Endothelial cell of umbilical vein (primary cell): ENCODE data around the gene HBS1L. TPM values are rescaled to one million over a fixed set of nuclear protein-coding genes. Genes with fewer than 3 reads are reported as not detected.

Source experiments
- BruUV-seq: library from RNA; stranded (reverse); fragments of 400-500 nt; replicated peaks from 2 replicates; lab custom pipeline; 2021; lab: Mats Ljungman, UMichigan
- CTCF ChIA-PET: fragments of 300-600, 350-600 bp; sonication (Branson Sonifier 250); formaldehyde crosslinking; loops from one replicate; lab custom pipeline; 2021; ENCODE audit warnings: antibody characterized with exemption, inconsistent platforms; lab: Charles Lee
- POLR2A ChIA-PET: fragments of 300-600, 350-600 bp; sonication (Branson Sonifier 250); formaldehyde crosslinking; loops from one replicate; lab custom pipeline; 2021; ENCODE audit warnings: antibody characterized with exemption, inconsistent platforms; lab: Charles Lee
- DNase-seq: peaks from one replicate; pipeline ENCODE4 v3.0.0-alpha.2; 2011; ENCODE audit warnings: low read depth, low spot score
- FAIRE-seq: peaks from 2 replicates; lab custom pipeline; 2011; peaks lifted over from hg19 to GRCh38; lab: Jason Lieb, UNC
- H2AFZ ChIP-seq: 2 replicates; pipeline ENCODE4 v1.6.0; 2012; ENCODE audit warnings: low read depth, low read length, control low read depth, inconsistent platforms
- H3K27ac ChIP-seq: 2 replicates; pipeline ENCODE4 v1.5.1; 2011; ENCODE audit warnings: low read depth, mild to moderate bottlenecking, control low read depth, low read length, moderate library complexity; ENCODE audit not compliant: insufficient read depth
- H3K27me3 ChIP-seq, 2 experiments: 2 replicates each; pipeline versions ENCODE4 v1.6.0 to v1.6.1; 2011; ENCODE audit warnings: low read length in 2 of 2, mixed read lengths in 1 of 2; ENCODE audit not compliant: control insufficient read depth in 2 of 2, insufficient read depth in 2 of 2
- H3K36me3 ChIP-seq, 2 experiments: 2 replicates in 1 of 2; 3 replicates in 1 of 2; pipeline ENCODE4 v1.5.1; 2011; ENCODE audit warnings: low read length in 2 of 2, mild to moderate bottlenecking in 1 of 2, moderate library complexity in 1 of 2; ENCODE audit not compliant: control insufficient read depth in 2 of 2, insufficient read depth in 2 of 2; ENCODE audit errors: extremely low read depth in 1 of 2
- H3K4me1 ChIP-seq: 3 replicates; pipeline ENCODE4 v1.5.1; 2011; ENCODE audit warnings: mild to moderate bottlenecking, low read length; ENCODE audit not compliant: control insufficient read depth, insufficient read depth; ENCODE audit errors: extremely low read depth
- H3K4me2 ChIP-seq: 2 replicates; pipeline ENCODE4 v1.6.1; 2011; ENCODE audit warnings: low read length, control low read depth, mixed read lengths; ENCODE audit not compliant: insufficient read depth
- H3K4me3 ChIP-seq, 3 experiments: fragments of 200-600 bp in 1 of 3; sonication (generic), shearing (Covaris generic) in 1 of 3; replicated peaks in 1 of 3; 2 replicates each; pipeline ENCODE4 v1.5.1; 2011 to 2016; ENCODE audit warnings: control low read depth in 3 of 3, low read length in 3 of 3, mild to moderate bottlenecking in 2 of 3, inconsistent platforms in 1 of 3, low read depth in 1 of 3, moderate library complexity in 1 of 3; ENCODE audit not compliant: insufficient read depth in 1 of 3
- H3K79me2 ChIP-seq: 2 replicates; pipeline ENCODE4 v1.6.0; 2012; ENCODE audit warnings: low read length, inconsistent platforms; ENCODE audit not compliant: control insufficient read depth, insufficient read depth
- H3K9ac ChIP-seq: replicated peaks from 2 replicates; pipeline ENCODE3; 2011; ENCODE audit warnings: low read length, control low read depth; ENCODE audit not compliant: insufficient read depth; ENCODE audit errors: extremely low read depth
- H3K9me1 ChIP-seq: replicated peaks from 3 replicates; pipeline ENCODE4 v1.6.0; 2011; ENCODE audit warnings: mild to moderate bottlenecking, low read length; ENCODE audit not compliant: control insufficient read depth, insufficient read depth; ENCODE audit errors: extremely low read depth
- H3K9me3 ChIP-seq: replicated peaks from 2 replicates; pipeline ENCODE4 v1.5.1; 2012; ENCODE audit warnings: low read length, inconsistent platforms; ENCODE audit not compliant: control insufficient read depth, insufficient read depth
- H4K20me1 ChIP-seq: replicated peaks from 2 replicates; pipeline ENCODE3; 2011; ENCODE audit warnings: mild to moderate bottlenecking, low read length; ENCODE audit not compliant: control insufficient read depth, insufficient read depth; ENCODE audit errors: extremely low read depth
- CTCF ChIP-seq, 2 donors: IDR thresholded peaks; 1 replicate in 1 of 2; 2 replicates in 1 of 2; pipeline ENCODE4 v1.5.1; 2011; ENCODE audit warnings: low read length in 2 of 2, mild to moderate bottlenecking in 2 of 2, moderate library complexity in 2 of 2, control low read depth in 1 of 2, inconsistent platforms in 1 of 2, low read depth in 1 of 2; ENCODE audit not compliant: insufficient read depth in 1 of 2; ENCODE audit errors: extremely low read depth in 1 of 2
- EZH2 ChIP-seq: IDR thresholded peaks from 2 replicates; pipeline ENCODE4 v1.6.1; 2012; ENCODE audit warnings: borderline replicate concordance, low read depth, mild to moderate bottlenecking, moderate library complexity, low read length, inconsistent platforms; ENCODE audit not compliant: severe bottlenecking
- FOS ChIP-seq: IDR thresholded peaks from 2 replicates; pipeline ENCODE4 v1.6.1; 2011; ENCODE audit warnings: mild to moderate bottlenecking, low read length, moderate library complexity, borderline replicate concordance; ENCODE audit not compliant: insufficient read depth
- GATA2 ChIP-seq: IDR thresholded peaks from 2 replicates; pipeline ENCODE4 v1.7.0; 2011; ENCODE audit warnings: low read depth, mild to moderate bottlenecking, moderate library complexity, mixed read lengths, low read length; ENCODE audit not compliant: insufficient read length, insufficient read depth
- JUN ChIP-seq: IDR thresholded peaks from 2 replicates; pipeline ENCODE4 v1.6.1; 2011; ENCODE audit warnings: borderline replicate concordance, low read depth; ENCODE audit not compliant: insufficient read length, insufficient read depth
- MYC ChIP-seq: IDR thresholded peaks from one replicate; pipeline ENCODE4 v1.6.1; 2011; ENCODE audit warnings: mild to moderate bottlenecking, low read depth, low read length
- POLR2A ChIP-seq: IDR thresholded peaks from 2 replicates; pipeline ENCODE4 v1.6.1; 2012; ENCODE audit warnings: low read depth, mild to moderate bottlenecking, control low read depth, low read length
- POLR2AphosphoS5 ChIP-seq: IDR thresholded peaks from 2 replicates; pipeline ENCODE4 v1.6.1; 2012; ENCODE audit warnings: low read depth, mild to moderate bottlenecking, control low read depth, low read length, moderate library complexity; ENCODE audit not compliant: insufficient read depth
- dilution Hi-C: fragments of 300-500 bp; cut with MboI; formaldehyde crosslinking; loops from one replicate; pipeline ENCODE4 v1.15.0; 2019; ENCODE audit warnings: low sequenced_read_pairs; ENCODE audit not compliant: extremely low pct_ligation_motif_present
- intact Hi-C: fragments of 100-400 bp; cut with micrococcal nuclease; formaldehyde crosslinking; loops from one replicate; pipeline ENCODE4 v1.10.0; 2022
- polyA plus RNA-seq, 4 experiments: library from polyadenylated mRNA; depleted of rRNA in 3 of 4; stranded (reverse) in 3 of 4; unstranded in 1 of 4; fragments of >200 nt; gene quantifications; 2 replicates each; pipeline versions ENCODE4 v1.2.1 to v1.2.3, GENCODE V29; 2011 to 2012; ENCODE audit warnings: missing spikeins in 1 of 4
- total RNA-seq: library from RNA; stranded (reverse); gene quantifications from 2 replicates; pipeline ENCODE4 v1.2.3, GENCODE V29; 2021

The HBS1L gene
- total and polyA plus RNA-seq, 2 donors (not counting 3 experiments of a cell fraction or from before 2014, with no cell fraction given), result 23.7 to 74.6 TPM

GRCh38 chr6:135036731-135037420, 17.7 kb downstream of the HBS1L start:
- CTCF ChIA-PET, result no interaction called here

More at GRCh38 chr6:135036731-135037420, 17.7 kb downstream of the HBS1L start:
- Histone ChIP-seq H3K4me2 (no peak overlapping the region), H3K79me2 (peaks cover 12% of the 10 kb centered on the region), H3K4me3 (no peak overlapping the region), H3K9ac (no peak overlapping the region), H2AFZ (no peak overlapping the region), H3K27ac (no peak overlapping the region), H3K9me3 (no peaks in the 10 kb centered on the region), H3K36me3 (peaks cover 3 to 11% of the 10 kb centered on the region in 2 experiments), H4K20me1 (peaks cover 3% of the 10 kb centered on the region), H3K4me1 (no peaks in the 10 kb centered on the region), H3K27me3 (no peaks in the 10 kb centered on the region), H3K9me1 (no peaks in the 10 kb centered on the region)
- intact Hi-C loops, result no loop called here
- no TSS peak for BruUV-seq
- DNase-seq (no peak), FAIRE-seq (no peak)
- TF ChIP-seq JUN, result no peak
- TF ChIP-seq POLR2AphosphoS5, result no peak
- no peak for TF ChIP-seq FOS
- TF ChIP-seq EZH2, result no peak
- TF ChIP-seq GATA2, result no peak
- no peak for TF ChIP-seq MYC
- no peak for TF ChIP-seq POLR2A
- TF ChIP-seq CTCF (IDR thresholded peaks at IDR 0.05; ENCODE audit: extremely low read depth in 1 of 2, insufficient read depth in 1 of 2, low read depth in 1 of 2, low read length in 2 of 2), result no peak
- dilution Hi-C loops, result no loop called here
- POLR2A ChIA-PET, result no interaction called here
